CD8-positive, alpha-beta memory T cell (primary cell): Measurements from ENCODE around the gene WNT9B. TPM values are rescaled to one million over a fixed set of nuclear protein-coding genes. Genes with fewer than 3 reads are reported as not detected.

Experiments used
- CTCF ChIA-PET: fragments of 350-600 bp; sonication (Branson Sonifier 250); formaldehyde crosslinking; loops from one replicate; lab custom pipeline; 2021; ENCODE audit warnings: antibody characterized with exemption; lab: Charles Lee
- POLR2A ChIA-PET: fragments of 350-600 bp; sonication (Branson Sonifier 250); formaldehyde crosslinking; loops from one replicate; lab custom pipeline; 2021; ENCODE audit warnings: antibody characterized with exemption; lab: Charles Lee
- DNase-seq, 5 donors: peaks; one replicate each; pipeline versions ENCODE4 v3.0.0 to v3.0.0-alpha.2; 2020 to 2022; ENCODE audit warnings: mixed read lengths in 1 of 5
- H3K27ac ChIP-seq: one replicate; pipeline ENCODE4 v1.7.0; 2013; ENCODE audit warnings: low read depth, mild to moderate bottlenecking, low read length, moderate library complexity
- H3K27me3 ChIP-seq: 2 replicates; pipeline ENCODE4 v1.7.0; 2013; ENCODE audit warnings: low read length, mild to moderate bottlenecking; ENCODE audit not compliant: insufficient read depth, poor library complexity, severe bottlenecking
- H3K36me3 ChIP-seq: 2 replicates; pipeline ENCODE4 v1.7.0; 2013; ENCODE audit warnings: mild to moderate bottlenecking, low read length, moderate library complexity; ENCODE audit not compliant: insufficient read depth
- H3K4me1 ChIP-seq: 2 replicates; pipeline ENCODE4 v1.7.0; 2013; ENCODE audit warnings: mild to moderate bottlenecking, low read length, moderate library complexity; ENCODE audit not compliant: insufficient read depth
- H3K4me3 ChIP-seq: 2 replicates; pipeline ENCODE4 v1.7.0; 2013; ENCODE audit warnings: mild to moderate bottlenecking, low read length
- H3K9me3 ChIP-seq: 2 replicates; pipeline ENCODE4 v1.7.0; 2013; ENCODE audit warnings: mild to moderate bottlenecking, low read length
- H3K27ac Mint-ChIP-seq, 8 donors: one replicate each; pipeline ENCODE4 v1.8.0; 2020 to 2021; ENCODE audit warnings: mixed read lengths in 8 of 8, mild to moderate bottlenecking in 6 of 8, inconsistent platforms in 3 of 8, moderate library complexity in 3 of 8
- H3K27me3 Mint-ChIP-seq, 2 donors: one replicate each; pipeline ENCODE4 v1.8.0; 2020 to 2021; ENCODE audit warnings: mixed read lengths in 2 of 2, mild to moderate bottlenecking in 1 of 2, moderate library complexity in 1 of 2
- H3K36me3 Mint-ChIP-seq, 3 donors: one replicate each; pipeline ENCODE4 v1.8.0; 2020 to 2021; ENCODE audit warnings: mixed read lengths in 3 of 3, inconsistent platforms in 1 of 3, mild to moderate bottlenecking in 1 of 3
- H3K4me1 Mint-ChIP-seq, 3 donors: one replicate each; pipeline ENCODE4 v1.8.0; 2020 to 2021; ENCODE audit warnings: mixed read lengths in 3 of 3, inconsistent platforms in 1 of 3, mild to moderate bottlenecking in 1 of 3
- H3K4me3 Mint-ChIP-seq, 7 donors: one replicate each; pipeline ENCODE4 v1.8.0; 2020 to 2021; ENCODE audit warnings: mixed read lengths in 7 of 7, mild to moderate bottlenecking in 6 of 7, moderate library complexity in 4 of 7, inconsistent platforms in 2 of 7
- H3K9me3 Mint-ChIP-seq, 5 donors: one replicate each; pipeline ENCODE4 v1.8.0; 2020 to 2022; ENCODE audit warnings: mixed read lengths in 5 of 5, mild to moderate bottlenecking in 3 of 5, moderate library complexity in 2 of 5, inconsistent platforms in 1 of 5
- polyA plus RNA-seq: library from polyadenylated mRNA; unstranded; fragments of 300-500 nt; fragmentation: Illumina TruSeq; gene quantifications from one replicate; pipeline ENCODE4 v1.2.3, GENCODE V29; 2021
- total RNA-seq, 2 experiments: library from RNA; stranded (reverse); gene quantifications; one replicate each; pipeline ENCODE4 v1.2.3, GENCODE V29; 2021

Gene WNT9B
- total and polyA plus RNA-seq, 3 experiments from 2014 or later: not detected

- peaks cover 0 to under 1% (median 0%) of the 10 kb centered on the region in 3 donors for H3K4me1 Mint-ChIP-seq
- Histone ChIP-seq H3K36me3 (no peaks in the 10 kb centered on the region), H3K27me3 (peaks cover 2% of the 10 kb centered on the region), H3K4me1 (no peaks in the 10 kb centered on the region), H3K4me3 (no peak overlapping the region), H3K27ac (no peak overlapping the region), H3K9me3 (no peaks in the 10 kb centered on the region)
- peaks cover 11 to 38% of the 10 kb centered on the region in 2 donors for H3K27me3 Mint-ChIP-seq
- no peak overlapping the region for H3K4me3 Mint-ChIP-seq
- H3K27ac Mint-ChIP-seq: no peak overlapping the region
- no peaks in the 10 kb centered on the region for H3K36me3 Mint-ChIP-seq
- no peak for DNase-seq
- no peaks in the 10 kb centered on the region for H3K9me3 Mint-ChIP-seq
- POLR2A ChIA-PET: no interaction called here
- CTCF ChIA-PET: interaction anchor here (2.1 kb wide), 1 partner anchor 8 kb away, joined by 8 read pairs; no protein-coding TSS in a partner anchor
Observed at GRCh38 chr17:46827274-46827673, 24.1 kb upstream of the WNT9B start.

GRCh38 chr17:46831573-46832330, 19.6 kb upstream of the WNT9B start:
- no peaks in the 10 kb centered on the region for H3K9me3 ChIP-seq
- ChIA-PET CTCF (no interaction called here), POLR2A (no interaction called here)
- H3K4me1 Mint-ChIP-seq: peaks cover 1 to 6% (median 3%) of the 10 kb centered on the region in 3 donors
- no peaks in the 10 kb centered on the region for H3K36me3 Mint-ChIP-seq
- H3K27ac Mint-ChIP-seq: no peak overlapping the region
- H3K27me3 ChIP-seq: no peaks in the 10 kb centered on the region
- no peaks in the 10 kb centered on the region for H3K4me1 ChIP-seq
- no peak overlapping the region for H3K4me3 ChIP-seq
- H3K4me3 Mint-ChIP-seq: no peak overlapping the region
- H3K27ac ChIP-seq: no peak overlapping the region
- H3K9me3 Mint-ChIP-seq: no peaks in the 10 kb centered on the region
- H3K27me3 Mint-ChIP-seq: peaks cover 6 to 20% of the 10 kb centered on the region in 2 donors
- H3K36me3 ChIP-seq: no peaks in the 10 kb centered on the region
- no peak for DNase-seq

GRCh38 chr17:46832331-46832821, 19.0 kb upstream of the WNT9B start:
- H3K27me3 Mint-ChIP-seq: peaks cover 6 to 22% of the 10 kb centered on the region in 2 donors
- DNase-seq: no peak
- Histone ChIP-seq H3K27ac (no peak overlapping the region), H3K27me3 (no peaks in the 10 kb centered on the region), H3K4me1 (no peaks in the 10 kb centered on the region), H3K36me3 (no peaks in the 10 kb centered on the region), H3K4me3 (no peak overlapping the region), H3K9me3 (no peaks in the 10 kb centered on the region)
- H3K4me3 Mint-ChIP-seq: no peak overlapping the region
- ChIA-PET CTCF (no interaction called here), POLR2A (no interaction called here)
- no peaks in the 10 kb centered on the region for H3K36me3 Mint-ChIP-seq
- H3K4me1 Mint-ChIP-seq: peaks cover 1 to 6% (median 3%) of the 10 kb centered on the region in 3 donors
- no peaks in the 10 kb centered on the region for H3K9me3 Mint-ChIP-seq
- no peak overlapping the region for H3K27ac Mint-ChIP-seq

- H3K27ac ChIP-seq: no peak overlapping the region
- Mint-ChIP-seq H3K4me3 (no peak overlapping the region), H3K9me3 (no peaks in the 10 kb centered on the region), H3K27ac (no peak overlapping the region), H3K4me1 (peaks cover 1 to 6% (median 3%) of the 10 kb centered on the region in 3 donors), H3K27me3 (peaks cover 4 to 30% of the 10 kb centered on the region in 2 donors), H3K36me3 (no peaks in the 10 kb centered on the region)
- H3K9me3 ChIP-seq: no peaks in the 10 kb centered on the region
- POLR2A ChIA-PET: interaction anchor here (0.6 kb wide), 1 partner anchor 98 kb away, joined by 3 read pairs; no protein-coding TSS in a partner anchor
- H3K36me3 ChIP-seq: no peaks in the 10 kb centered on the region
- no peaks in the 10 kb centered on the region for H3K4me1 ChIP-seq
- CTCF ChIA-PET: no interaction called here
- no peaks in the 10 kb centered on the region for H3K27me3 ChIP-seq
- H3K4me3 ChIP-seq: no peak overlapping the region
- DNase-seq: no peak
Observed at GRCh38 chr17:46832945-46833839, 18.2 kb upstream of the WNT9B start.

GRCh38 chr17:46833840-46834208, 17.6 kb upstream of the WNT9B start:
- Histone ChIP-seq H3K4me3 (no peak overlapping the region), H3K36me3 (no peaks in the 10 kb centered on the region), H3K27ac (no peak overlapping the region), H3K9me3 (no peaks in the 10 kb centered on the region), H3K4me1 (no peaks in the 10 kb centered on the region), H3K27me3 (no peaks in the 10 kb centered on the region)
- Mint-ChIP-seq H3K36me3 (no peaks in the 10 kb centered on the region), H3K27ac (no peak overlapping the region), H3K9me3 (no peaks in the 10 kb centered on the region), H3K4me1 (peaks cover 1 to 6% (median 3%) of the 10 kb centered on the region in 3 donors), H3K27me3 (peaks cover 4 to 30% of the 10 kb centered on the region in 2 donors), H3K4me3 (no peak overlapping the region)
- DNase-seq: no peak
- CTCF ChIA-PET: no interaction called here
- POLR2A ChIA-PET: interaction anchor here (0.6 kb wide), 1 partner anchor 98 kb away, joined by 3 read pairs; no protein-coding TSS in a partner anchor

- CTCF ChIA-PET: interaction anchor here (0.5 to 1.2 kb wide), 3 partner anchors 8 to 645 kb away, joined by 3 to 8 read pairs (median 3); no protein-coding TSS in a partner anchor
- POLR2A ChIA-PET: no interaction called here
Observed at GRCh38 chr17:46834846-46835245, 16.5 kb upstream of the WNT9B start.

GRCh38 chr17:46836500-46836899, 14.9 kb upstream of the WNT9B start:
- CTCF ChIA-PET: interaction anchor here (1.5 kb wide), 1 partner anchor 16 kb away, joined by 3 read pairs; no protein-coding TSS in a partner anchor
- DNase-seq: no peak
- peaks cover 4% of the 10 kb centered on the region for H3K27me3 ChIP-seq
- Mint-ChIP-seq H3K9me3 (peaks cover 0 to 7% (median 4%) of the 10 kb centered on the region in 5 donors), H3K27me3 (peaks cover 17 to 31% of the 10 kb centered on the region in 2 donors), H3K27ac (no peak overlapping the region), H3K36me3 (peaks cover 0 to 3% (median 0%) of the 10 kb centered on the region in 3 donors), H3K4me3 (no peak overlapping the region), H3K4me1 (peaks cover 4 to 11% (median 7%) of the 10 kb centered on the region in 3 donors)
- no peak overlapping the region for H3K27ac ChIP-seq
- POLR2A ChIA-PET: no interaction called here
- no peaks in the 10 kb centered on the region for H3K9me3 ChIP-seq
- H3K4me3 ChIP-seq: no peak overlapping the region
- no peaks in the 10 kb centered on the region for H3K36me3 ChIP-seq
- H3K4me1 ChIP-seq: no peaks in the 10 kb centered on the region

More at GRCh38 chr17:46834846-46835245, 16.5 kb upstream of the WNT9B start:
- H3K4me3 ChIP-seq: no peak overlapping the region
- Mint-ChIP-seq H3K9me3 (peaks cover 0 to 3% (median 1%) of the 10 kb centered on the region in 5 donors), H3K27ac (peak overlapping the region in 1 of 8 donors; percentile 50), H3K36me3 (no peaks in the 10 kb centered on the region), H3K4me3 (no peak overlapping the region), H3K4me1 (peaks cover 1 to 6% (median 3%) of the 10 kb centered on the region in 3 donors), H3K27me3 (peaks cover 9 to 30% of the 10 kb centered on the region in 2 donors)
- no peak overlapping the region for H3K27ac ChIP-seq
- no peaks in the 10 kb centered on the region for H3K27me3 ChIP-seq
- no peaks in the 10 kb centered on the region for H3K4me1 ChIP-seq
- H3K9me3 ChIP-seq: no peaks in the 10 kb centered on the region
- no peak for DNase-seq
- H3K36me3 ChIP-seq: no peaks in the 10 kb centered on the region
